Activated T-cell treated with anti-CD3 and anti-CD28 coated beads, Interleukin-2, amount 50 U/mL, for 72 hours (primary cell): ENCODE data around the gene COL19A1. TPM values are rescaled to one million over a fixed set of nuclear protein-coding genes. Genes with fewer than 3 reads are reported as not detected.
"Not testable (repeated sequence)": the region's sequence is repeated elsewhere in the genome, so short reads cannot be mapped to it uniquely, and the experiment has no call there.

Experiments used
- ATAC-seq, 2 donors: fragments of 150-1000 bp; cut with Tn5 transposase; replicated peaks in 1 of 2; 2 replicates each; pipeline ENCODE4 v1.10.0; 2021; ENCODE audit warnings: moderate library complexity in 2 of 2, mild to moderate bottlenecking in 1 of 2
- DNase-seq, 2 donors: peaks; one replicate each; pipeline ENCODE4 v3.0.0; 2021 to 2022; ENCODE audit warnings: mixed read lengths in 1 of 2
- H3K27ac Mint-ChIP-seq: one replicate; pipeline ENCODE4 v1.8.0; 2022; ENCODE audit warnings: mild to moderate bottlenecking, moderate library complexity, mixed read lengths
- H3K27me3 Mint-ChIP-seq: one replicate; pipeline ENCODE4 v1.8.0; 2022; ENCODE audit warnings: low read depth, mixed read lengths
- H3K36me3 Mint-ChIP-seq, 2 donors: one replicate each; pipeline ENCODE4 v1.8.0; 2022; ENCODE audit warnings: mixed read lengths in 2 of 2, mild to moderate bottlenecking in 1 of 2; ENCODE audit not compliant: insufficient read depth in 2 of 2
- H3K4me1 Mint-ChIP-seq: one replicate; pipeline ENCODE4 v1.8.0; 2022; ENCODE audit warnings: low read depth, mixed read lengths
- H3K4me3 Mint-ChIP-seq, 2 donors: one replicate each; pipeline ENCODE4 v1.8.0; 2022; ENCODE audit warnings: mild to moderate bottlenecking in 2 of 2, mixed read lengths in 2 of 2, moderate library complexity in 2 of 2
- H3K9me3 Mint-ChIP-seq, 2 donors: one replicate each; pipeline ENCODE4 v1.8.0; 2022; ENCODE audit warnings: mixed read lengths in 2 of 2
- total RNA-seq, 2 donors: library from RNA; stranded (reverse); gene quantifications; one replicate each; pipeline ENCODE4 v1.2.3, GENCODE V29; 2022

COL19A1 gene
- total RNA-seq, 2 donors from 2014 or later: 0.19 to 0.26 TPM

GRCh38 chr6:69892561-69892960 lies 26.2 kb downstream of the COL19A1 start:
- H3K36me3 Mint-ChIP-seq, H3K4me1 Mint-ChIP-seq, H3K4me3 Mint-ChIP-seq, H3K9me3 Mint-ChIP-seq, ATAC-seq, DNase-seq, H3K27ac Mint-ChIP-seq: not testable (repeated sequence)
- peaks cover 13% of the 10 kb centered on the region for H3K27me3 Mint-ChIP-seq

GRCh38 chr6:69893266-69893665 lies 26.9 kb downstream of the COL19A1 start:
- H3K4me3 Mint-ChIP-seq, ATAC-seq, H3K4me1 Mint-ChIP-seq, H3K36me3 Mint-ChIP-seq, DNase-seq, H3K9me3 Mint-ChIP-seq, H3K27ac Mint-ChIP-seq: not testable (repeated sequence)
- peaks cover 13% of the 10 kb centered on the region for H3K27me3 Mint-ChIP-seq

- DNase-seq: no peak
- no peak overlapping the region for H3K27ac Mint-ChIP-seq
- H3K4me1 Mint-ChIP-seq: no peaks in the 10 kb centered on the region
- H3K9me3 Mint-ChIP-seq: peaks cover 0 to under 1% of the 10 kb centered on the region in 2 donors
- H3K27me3 Mint-ChIP-seq: peaks cover 13% of the 10 kb centered on the region
- ATAC-seq: no peak
- no peaks in the 10 kb centered on the region for H3K36me3 Mint-ChIP-seq
- no peak overlapping the region for H3K4me3 Mint-ChIP-seq
Observed at GRCh38 chr6:69894578-69895347, 28.4 kb downstream of the COL19A1 start.

- ATAC-seq (no peak), DNase-seq (no peak)
- Mint-ChIP-seq H3K4me1 (no peaks in the 10 kb centered on the region), H3K27me3 (peaks cover 8% of the 10 kb centered on the region), H3K36me3 (no peaks in the 10 kb centered on the region), H3K4me3 (no peak overlapping the region), H3K9me3 (no peaks in the 10 kb centered on the region), H3K27ac (no peak overlapping the region)
Observed at GRCh38 chr6:69895396-69895795, 29.0 kb downstream of the COL19A1 start.

- ATAC-seq (no peak), DNase-seq (no peak)
- H3K4me1 Mint-ChIP-seq: no peaks in the 10 kb centered on the region
- no peaks in the 10 kb centered on the region for H3K27me3 Mint-ChIP-seq
- no peak overlapping the region for H3K27ac Mint-ChIP-seq
- H3K4me3 Mint-ChIP-seq: no peak overlapping the region
- H3K9me3 Mint-ChIP-seq: no peaks in the 10 kb centered on the region
- no peaks in the 10 kb centered on the region for H3K36me3 Mint-ChIP-seq
Observed at GRCh38 chr6:69900869-69901268, 34.5 kb downstream of the COL19A1 start.

- H3K27me3 Mint-ChIP-seq: no peaks in the 10 kb centered on the region
- H3K36me3 Mint-ChIP-seq: no peaks in the 10 kb centered on the region
- no peaks in the 10 kb centered on the region for H3K4me1 Mint-ChIP-seq
- no peaks in the 10 kb centered on the region for H3K9me3 Mint-ChIP-seq
- no peak overlapping the region for H3K27ac Mint-ChIP-seq
- DNase-seq (no peak), ATAC-seq (no peak)
- no peak overlapping the region for H3K4me3 Mint-ChIP-seq
Observed at GRCh38 chr6:69901361-69901760, 35.0 kb downstream of the COL19A1 start.

GRCh38 chr6:69907981-69908498 lies 41.7 kb downstream of the COL19A1 start:
- H3K4me1 Mint-ChIP-seq: no peaks in the 10 kb centered on the region
- no peak for DNase-seq
- no peak overlapping the region for H3K27ac Mint-ChIP-seq
- no peak overlapping the region for H3K4me3 Mint-ChIP-seq
- H3K9me3 Mint-ChIP-seq: no peaks in the 10 kb centered on the region
- no peak for ATAC-seq
- no peaks in the 10 kb centered on the region for H3K36me3 Mint-ChIP-seq
- peaks cover 12% of the 10 kb centered on the region for H3K27me3 Mint-ChIP-seq

- peaks cover 7% of the 10 kb centered on the region for H3K4me1 Mint-ChIP-seq
- DNase-seq: no peak
- H3K9me3 Mint-ChIP-seq: no peaks in the 10 kb centered on the region
- H3K36me3 Mint-ChIP-seq: no peaks in the 10 kb centered on the region
- no peak overlapping the region for H3K27ac Mint-ChIP-seq
- ATAC-seq: no peak
- peaks cover 12% of the 10 kb centered on the region for H3K27me3 Mint-ChIP-seq
- H3K4me3 Mint-ChIP-seq: no peak overlapping the region
Observed at GRCh38 chr6:69913361-69913760, 47.0 kb downstream of the COL19A1 start.

- Mint-ChIP-seq H3K4me3 (no peak overlapping the region), H3K27me3 (peaks cover 12% of the 10 kb centered on the region), H3K27ac (no peak overlapping the region), H3K36me3 (no peaks in the 10 kb centered on the region), H3K9me3 (no peaks in the 10 kb centered on the region), H3K4me1 (peaks cover 7% of the 10 kb centered on the region)
- DNase-seq (no peak), ATAC-seq (no peak)
Observed at GRCh38 chr6:69914015-69914485, 47.7 kb downstream of the COL19A1 start.

- no peaks in the 10 kb centered on the region for H3K36me3 Mint-ChIP-seq
- peaks cover 12% of the 10 kb centered on the region for H3K27me3 Mint-ChIP-seq
- ATAC-seq (no peak), DNase-seq (no peak)
- H3K9me3 Mint-ChIP-seq: no peaks in the 10 kb centered on the region
- no peak overlapping the region for H3K4me3 Mint-ChIP-seq
- H3K27ac Mint-ChIP-seq: no peak overlapping the region
- H3K4me1 Mint-ChIP-seq: peaks cover 7% of the 10 kb centered on the region
Observed at GRCh38 chr6:69915346-69915745, 49.0 kb downstream of the COL19A1 start.

- Mint-ChIP-seq H3K27ac (no peak overlapping the region), H3K36me3 (no peaks in the 10 kb centered on the region), H3K27me3 (no peaks in the 10 kb centered on the region), H3K9me3 (no peaks in the 10 kb centered on the region), H3K4me1 (peaks cover 7% of the 10 kb centered on the region), H3K4me3 (no peak overlapping the region)
- peak; percentile 16 to 19 for DNase-seq
- ATAC-seq: peak; percentile 94 to 98
Observed at GRCh38 chr6:69917834-69918233, 51.5 kb downstream of the COL19A1 start.

- ATAC-seq (no peak), DNase-seq (no peak)
- Mint-ChIP-seq H3K36me3 (no peaks in the 10 kb centered on the region), H3K27me3 (no peaks in the 10 kb centered on the region), H3K9me3 (no peaks in the 10 kb centered on the region), H3K4me1 (peaks cover 7% of the 10 kb centered on the region), H3K27ac (no peak overlapping the region), H3K4me3 (no peak overlapping the region)
Observed at GRCh38 chr6:69918813-69919475, 52.6 kb downstream of the COL19A1 start.

- not testable (repeated sequence) for H3K4me3 Mint-ChIP-seq, H3K4me1 Mint-ChIP-seq, ATAC-seq, H3K27me3 Mint-ChIP-seq, H3K36me3 Mint-ChIP-seq, DNase-seq, H3K27ac Mint-ChIP-seq, H3K9me3 Mint-ChIP-seq
Observed at GRCh38 chr6:69921066-69921465, 54.7 kb downstream of the COL19A1 start.
